ENCODE data around the gene PRKAR2B.

- TF ChIP-seq POLR2A (IDR thresholded peaks at IDR 0.05; ENCODE audit: low read depth, low read length) (no peak), POLR2AphosphoS5 (IDR thresholded peaks at IDR 0.05; ENCODE audit: low read depth, low read length) (no peak), TAF1 (IDR thresholded peaks at IDR 0.05; ENCODE audit: low read depth, low read length) (no peak), SPI1 (IDR thresholded peaks at IDR 0.05; ENCODE audit: low read depth, low read length) (no peak), PAX5 (IDR thresholded peaks at IDR 0.05; ENCODE audit: insufficient read depth, low read length, severe bottlenecking) (no peak), POU2F2 (IDR thresholded peaks at IDR 0.05; ENCODE audit: low read depth, low read length) (no peak)
Measured at GRCh38 chr7:107051376-107051775, 6.9 kb downstream of the PRKAR2B start.

All from GM12891 (cell line).